ENCODE results near the gene DTHD1. TPM values are rescaled to one million over a fixed set of nuclear protein-coding genes. Genes with fewer than 3 reads are reported as not detected.

Gene DTHD1
- total RNA-seq, 1 experiment from 2014 or later, result not detected

DNA sequence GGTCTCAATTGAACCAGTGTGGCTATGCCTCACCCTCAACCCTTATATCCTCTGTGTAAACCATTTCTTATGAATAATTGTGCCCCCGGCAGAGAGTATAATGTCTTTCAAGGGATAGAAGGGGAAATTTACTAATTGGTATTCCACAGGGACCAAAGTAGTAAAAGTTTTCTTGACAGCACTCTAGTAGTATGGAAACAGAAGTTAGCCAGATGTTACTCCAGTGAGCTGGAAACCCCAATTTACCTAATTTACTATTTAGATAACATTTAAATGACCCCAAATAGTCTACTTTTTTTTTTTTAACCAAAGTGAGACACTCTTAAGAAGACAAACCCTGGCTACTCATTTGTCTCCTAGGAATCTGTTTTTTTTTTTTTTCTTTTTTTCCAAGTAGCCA is 32.3 kb downstream of the DTHD1 start:
- Histone ChIP-seq H3K79me2 (ENCODE audit: low read length) (no peaks in the 10 kb centered on the region), H3K9ac (ENCODE audit: low read length) (no peak overlapping the region), H2AFZ (ENCODE audit: low read length) (no peak overlapping the region), H3K27ac (ENCODE audit: low read length) (no peak overlapping the region), H3K4me2 (ENCODE audit: low read depth, low read length, poor library complexity, severe bottlenecking) (no peak overlapping the region), H3K4me3 (ENCODE audit: low read length) (no peak overlapping the region), H3K4me1 (ENCODE audit: low read length) (no peaks in the 10 kb centered on the region), H3K27me3 (ENCODE audit: low read length) (no peaks in the 10 kb centered on the region), H4K20me1 (ENCODE audit: insufficient read depth, low read depth, low read length) (no peaks in the 10 kb centered on the region), H3K9me3 (ENCODE audit: low read length) (peaks cover 9% of the 10 kb centered on the region; the same call in 1 of the 2 replicates), H3K36me3 (ENCODE audit: insufficient read depth, low read length) (no peaks in the 10 kb centered on the region), H3K9me2 (replicated peaks; ENCODE audit: insufficient read depth, low read length) (no peaks in the 10 kb centered on the region)
- no peak for DNase-seq

DNA sequence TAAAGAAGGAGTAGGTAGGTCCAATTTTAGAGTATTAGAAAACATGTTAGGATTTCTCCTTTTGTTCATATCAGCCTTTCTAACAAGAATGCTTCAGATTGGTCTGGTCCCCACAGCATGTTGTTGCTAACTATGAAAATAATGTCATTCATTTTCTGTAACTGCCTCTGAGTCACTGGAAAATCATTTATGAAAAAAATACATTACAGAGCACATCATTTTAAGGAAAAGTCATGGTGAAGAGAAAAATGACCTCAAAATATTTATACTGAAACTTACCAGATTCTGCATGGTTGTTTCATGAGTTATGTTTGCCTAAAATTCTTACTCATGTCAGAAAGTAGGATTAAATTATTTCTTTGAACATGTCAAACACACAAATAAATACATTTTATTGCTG is 35.2 kb downstream of the DTHD1 start:
- Histone ChIP-seq H3K79me2 (ENCODE audit: low read length) (no peaks in the 10 kb centered on the region), H3K27me3 (ENCODE audit: low read length) (no peaks in the 10 kb centered on the region), H3K9ac (ENCODE audit: low read length) (no peak overlapping the region), H3K4me3 (ENCODE audit: low read length) (no peak overlapping the region), H3K4me2 (ENCODE audit: low read depth, low read length, poor library complexity, severe bottlenecking) (no peak overlapping the region), H2AFZ (ENCODE audit: low read length) (no peak overlapping the region), H3K4me1 (ENCODE audit: low read length) (no peaks in the 10 kb centered on the region), H3K27ac (ENCODE audit: low read length) (no peak overlapping the region), H3K36me3 (ENCODE audit: insufficient read depth, low read length) (no peaks in the 10 kb centered on the region), H3K9me2 (replicated peaks; ENCODE audit: insufficient read depth, low read length) (no peaks in the 10 kb centered on the region), H4K20me1 (ENCODE audit: insufficient read depth, low read depth, low read length) (no peaks in the 10 kb centered on the region), H3K9me3 (ENCODE audit: low read length) (peaks cover 6% of the 10 kb centered on the region; the same call in 1 of the 2 replicates)
- DNase-seq, result no peak

DNA sequence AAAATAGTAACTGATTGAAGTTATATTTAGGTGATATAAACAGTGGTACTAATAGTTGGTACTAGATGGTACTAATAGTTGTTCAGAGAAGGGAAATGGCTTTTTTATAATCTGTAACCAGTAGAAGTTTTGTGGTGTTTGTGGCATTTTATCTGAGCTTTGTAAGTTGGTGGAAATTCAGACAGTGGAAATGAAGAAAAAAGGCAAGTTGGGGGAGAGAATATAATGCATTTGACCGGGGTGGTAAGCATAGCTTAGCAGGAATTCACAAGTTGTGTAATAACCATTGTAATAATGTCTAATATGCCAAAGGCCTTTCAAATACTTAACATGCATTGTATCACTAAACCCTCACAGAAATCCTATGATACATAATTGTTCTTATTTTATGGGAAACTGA is 36.3 kb downstream of the DTHD1 start:
- Histone ChIP-seq H3K36me3 (ENCODE audit: insufficient read depth, low read length) (no peaks in the 10 kb centered on the region), H3K4me2 (ENCODE audit: low read depth, low read length, poor library complexity, severe bottlenecking) (no peak overlapping the region), H2AFZ (ENCODE audit: low read length) (no peak overlapping the region), H3K9me2 (replicated peaks; ENCODE audit: insufficient read depth, low read length) (no peaks in the 10 kb centered on the region), H3K9ac (ENCODE audit: low read length) (no peak overlapping the region), H3K27me3 (ENCODE audit: low read length) (no peaks in the 10 kb centered on the region), H3K79me2 (ENCODE audit: low read length) (no peaks in the 10 kb centered on the region), H3K9me3 (ENCODE audit: low read length) (peaks cover 6% of the 10 kb centered on the region; the same call in 1 of the 2 replicates), H3K4me1 (ENCODE audit: low read length) (no peaks in the 10 kb centered on the region), H4K20me1 (ENCODE audit: insufficient read depth, low read depth, low read length) (no peaks in the 10 kb centered on the region), H3K27ac (ENCODE audit: low read length) (no peak overlapping the region), H3K4me3 (ENCODE audit: low read length) (no peak overlapping the region)
- no peak for DNase-seq

DNA sequence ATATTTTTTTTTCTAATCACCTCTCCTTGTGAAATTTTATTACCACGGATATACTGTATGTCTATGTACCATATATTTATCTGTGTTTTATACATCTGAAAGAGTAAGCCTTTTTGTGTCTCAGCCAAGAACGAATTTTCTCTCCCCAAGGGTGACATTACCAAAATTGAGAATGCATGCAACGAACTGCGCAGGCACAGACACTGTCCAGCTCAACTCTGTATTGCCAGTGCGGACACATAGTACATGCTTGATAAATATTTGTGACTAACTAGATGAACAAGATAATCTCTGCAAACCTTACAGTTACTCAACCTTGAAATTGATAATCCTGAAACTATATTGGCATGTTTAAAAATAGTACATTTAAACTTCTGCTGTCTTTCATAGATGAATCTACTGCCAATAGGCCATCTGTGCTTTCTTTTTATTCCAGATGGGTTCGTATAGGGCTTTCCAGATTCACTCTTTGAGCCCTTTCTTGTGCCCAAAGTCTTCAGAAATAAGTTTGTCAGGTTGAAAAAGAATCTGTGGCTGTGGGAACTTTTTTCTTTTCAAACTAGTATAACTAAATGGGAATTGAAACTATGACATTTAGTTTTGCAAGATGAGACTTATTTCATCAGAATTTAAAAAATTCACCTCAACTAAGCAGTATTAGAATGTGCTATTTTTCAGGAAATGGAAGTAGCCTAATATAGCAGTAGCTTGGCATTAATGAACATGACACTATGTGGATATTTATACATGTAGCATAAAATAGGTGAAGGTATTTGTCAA is 38.9 kb downstream of the DTHD1 start:
- Histone ChIP-seq H3K4me3 (ENCODE audit: low read length) (no peak overlapping the region), H3K9me2 (replicated peaks; ENCODE audit: insufficient read depth, low read length) (no peaks in the 10 kb centered on the region), H3K36me3 (ENCODE audit: insufficient read depth, low read length) (no peaks in the 10 kb centered on the region), H3K4me1 (ENCODE audit: low read length) (no peaks in the 10 kb centered on the region), H3K4me2 (ENCODE audit: low read depth, low read length, poor library complexity, severe bottlenecking) (no peak overlapping the region), H3K27me3 (ENCODE audit: low read length) (no peaks in the 10 kb centered on the region), H3K9me3 (ENCODE audit: low read length) (peaks cover 6% of the 10 kb centered on the region; the same call in 1 of the 2 replicates), H4K20me1 (ENCODE audit: insufficient read depth, low read depth, low read length) (no peaks in the 10 kb centered on the region), H3K27ac (ENCODE audit: low read length) (no peak overlapping the region), H3K9ac (ENCODE audit: low read length) (no peak overlapping the region), H3K79me2 (ENCODE audit: low read length) (no peaks in the 10 kb centered on the region), H2AFZ (ENCODE audit: low read length) (no peak overlapping the region)
- no peak for DNase-seq

DNA sequence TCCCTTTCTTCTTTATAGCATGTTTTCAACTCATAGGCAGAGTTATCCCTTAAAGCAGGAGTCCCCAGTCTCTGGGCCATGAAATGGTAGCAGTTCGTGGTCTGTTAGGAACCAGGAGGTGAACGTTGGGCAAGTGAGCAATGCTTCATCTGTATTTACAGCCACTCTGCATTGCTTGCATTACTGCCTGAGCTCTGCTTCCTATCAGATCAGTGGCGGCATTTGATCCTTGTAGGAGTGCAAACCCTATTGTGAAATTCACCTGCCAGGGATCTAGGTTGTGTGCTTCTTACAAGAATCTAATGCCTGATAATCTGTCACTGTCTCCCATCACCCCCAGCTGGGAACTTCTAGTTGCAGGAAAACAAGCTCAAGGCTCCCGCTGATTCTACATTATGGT is 39.8 kb downstream of the DTHD1 start:
- H3K79me2 ChIP-seq (ENCODE audit: low read length), result no peaks in the 10 kb centered on the region
- no peak overlapping the region for H2AFZ ChIP-seq (ENCODE audit: low read length)

DNA sequence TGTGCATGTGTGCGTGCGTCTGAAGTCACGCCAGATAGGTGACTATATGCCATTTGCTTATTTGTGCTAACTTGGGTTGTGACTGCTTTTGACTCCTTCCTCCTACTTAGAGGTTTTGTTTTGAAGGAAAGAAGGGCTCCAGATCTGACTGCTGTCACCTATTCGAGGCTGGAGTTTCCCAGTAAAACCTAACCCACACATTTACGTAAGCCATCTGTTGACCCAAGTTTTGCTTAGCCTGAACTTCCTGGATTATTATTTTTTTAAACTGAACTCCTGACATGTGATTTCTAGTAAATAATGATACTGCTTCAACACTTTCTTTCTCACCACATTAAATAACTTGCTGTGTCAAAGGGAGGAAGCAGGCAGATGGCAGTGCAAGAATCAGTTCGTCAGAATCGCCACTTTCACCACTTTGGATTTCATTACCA is 41.5 kb downstream of the DTHD1 start:
- H3K79me2 ChIP-seq (ENCODE audit: low read length), result no peaks in the 10 kb centered on the region
- no peak overlapping the region for H3K4me2 ChIP-seq (ENCODE audit: low read depth, low read length, poor library complexity, severe bottlenecking)
- peaks cover 2% of the 10 kb centered on the region; the same call in 1 of the 2 replicates for H3K9me3 ChIP-seq (ENCODE audit: low read length)
- H3K27me3 ChIP-seq (ENCODE audit: low read length), result no peaks in the 10 kb centered on the region
- no peak overlapping the region for H2AFZ ChIP-seq (ENCODE audit: low read length)
- no peaks in the 10 kb centered on the region for H3K9me2 ChIP-seq (replicated peaks; ENCODE audit: insufficient read depth, low read length)
- no peak overlapping the region for H3K27ac ChIP-seq (ENCODE audit: low read length)
- no peak overlapping the region for H3K9ac ChIP-seq (ENCODE audit: low read length)
- no peaks in the 10 kb centered on the region for H4K20me1 ChIP-seq (ENCODE audit: insufficient read depth, low read depth, low read length)
- DNase-seq, result no peak
- no peak overlapping the region for H3K4me3 ChIP-seq (ENCODE audit: low read length)
- no peaks in the 10 kb centered on the region for H3K36me3 ChIP-seq (ENCODE audit: insufficient read depth, low read length)
- no peaks in the 10 kb centered on the region for H3K4me1 ChIP-seq (ENCODE audit: low read length)

More for the DNA sequence above, 39.8 kb downstream of the DTHD1 start:
- Histone ChIP-seq H3K36me3 (ENCODE audit: insufficient read depth, low read length) (no peaks in the 10 kb centered on the region), H3K9me3 (ENCODE audit: low read length) (peaks cover 6% of the 10 kb centered on the region; the same call in 1 of the 2 replicates), H3K4me1 (ENCODE audit: low read length) (no peaks in the 10 kb centered on the region), H3K4me2 (ENCODE audit: low read depth, low read length, poor library complexity, severe bottlenecking) (no peak overlapping the region), H3K27ac (ENCODE audit: low read length) (no peak overlapping the region), H3K4me3 (ENCODE audit: low read length) (no peak overlapping the region), H4K20me1 (ENCODE audit: insufficient read depth, low read depth, low read length) (no peaks in the 10 kb centered on the region), H3K9ac (ENCODE audit: low read length) (no peak overlapping the region), H3K9me2 (replicated peaks; ENCODE audit: insufficient read depth, low read length) (no peaks in the 10 kb centered on the region), H3K27me3 (ENCODE audit: low read length) (no peaks in the 10 kb centered on the region)
- no peak for DNase-seq

DNA sequence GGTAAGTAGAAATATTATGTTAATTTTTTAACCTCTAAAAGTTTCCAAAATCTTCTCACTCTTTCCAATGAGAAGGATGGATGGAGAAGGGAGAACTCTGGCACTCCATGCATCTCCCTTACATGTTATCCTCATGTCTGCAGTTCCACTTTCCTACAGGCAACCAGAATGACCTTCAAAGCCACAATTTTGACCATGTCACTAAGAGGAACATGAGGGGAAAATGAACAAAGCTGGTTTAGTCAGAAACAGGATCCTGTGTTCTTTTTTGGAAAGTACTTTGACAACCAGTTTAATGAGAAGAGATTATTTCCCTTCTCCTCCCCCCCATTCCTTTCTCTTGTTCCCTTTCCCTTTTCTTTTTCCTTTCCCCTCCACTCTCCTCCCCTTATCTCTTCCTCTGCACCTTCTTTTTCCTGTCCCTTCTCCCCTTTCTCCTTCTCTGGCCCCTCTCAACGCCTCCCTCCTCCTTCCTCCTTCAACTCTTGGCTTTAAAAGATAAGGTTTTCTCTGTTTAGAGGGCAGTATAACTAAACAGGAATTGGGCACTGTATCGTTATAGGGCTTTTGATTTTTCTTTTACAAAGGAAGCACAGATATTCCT is 42.5 kb downstream of the DTHD1 start:
- Histone ChIP-seq H3K4me2 (ENCODE audit: low read depth, low read length, poor library complexity, severe bottlenecking) (no peak overlapping the region), H3K79me2 (ENCODE audit: low read length) (no peaks in the 10 kb centered on the region), H3K4me3 (ENCODE audit: low read length) (no peak overlapping the region), H3K27ac (ENCODE audit: low read length) (no peak overlapping the region), H3K9me3 (ENCODE audit: low read length) (no peaks in the 10 kb centered on the region), H3K36me3 (ENCODE audit: insufficient read depth, low read length) (no peaks in the 10 kb centered on the region), H3K4me1 (ENCODE audit: low read length) (no peaks in the 10 kb centered on the region), H2AFZ (ENCODE audit: low read length) (no peak overlapping the region), H3K9ac (ENCODE audit: low read length) (no peak overlapping the region), H3K27me3 (ENCODE audit: low read length) (no peaks in the 10 kb centered on the region), H4K20me1 (ENCODE audit: insufficient read depth, low read depth, low read length) (no peaks in the 10 kb centered on the region), H3K9me2 (replicated peaks; ENCODE audit: insufficient read depth, low read length) (no peaks in the 10 kb centered on the region)
- DNase-seq, result no peak

DNA sequence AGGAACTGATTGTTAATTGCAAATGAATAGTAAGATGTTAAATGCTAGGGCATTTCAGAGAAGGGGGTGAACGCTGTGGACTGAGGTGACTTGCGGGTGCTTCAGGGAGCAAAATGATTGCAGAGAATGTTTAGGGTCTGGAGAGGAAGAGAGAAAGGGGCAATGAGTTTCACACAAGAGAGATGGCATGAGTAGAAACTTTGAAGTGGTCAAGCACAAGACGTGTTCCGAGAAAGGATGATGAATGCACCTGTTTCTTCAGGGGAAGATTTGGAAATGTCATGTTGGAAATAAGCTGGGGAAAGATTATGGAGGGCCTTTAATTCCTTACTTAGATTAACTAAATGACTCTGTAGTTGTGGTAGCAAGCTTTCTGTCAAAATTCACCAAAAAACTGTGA is 43.4 kb downstream of the DTHD1 start:
- Histone ChIP-seq H3K27ac (ENCODE audit: low read length) (no peak overlapping the region), H3K4me1 (ENCODE audit: low read length) (no peaks in the 10 kb centered on the region), H3K4me2 (ENCODE audit: low read depth, low read length, poor library complexity, severe bottlenecking) (no peak overlapping the region), H3K36me3 (ENCODE audit: insufficient read depth, low read length) (no peaks in the 10 kb centered on the region), H3K9me2 (replicated peaks; ENCODE audit: insufficient read depth, low read length) (no peaks in the 10 kb centered on the region), H2AFZ (ENCODE audit: low read length) (no peak overlapping the region), H3K9me3 (ENCODE audit: low read length) (no peaks in the 10 kb centered on the region), H3K79me2 (ENCODE audit: low read length) (no peaks in the 10 kb centered on the region), H3K27me3 (ENCODE audit: low read length) (no peaks in the 10 kb centered on the region), H4K20me1 (ENCODE audit: insufficient read depth, low read depth, low read length) (no peaks in the 10 kb centered on the region), H3K9ac (ENCODE audit: low read length) (no peak overlapping the region), H3K4me3 (ENCODE audit: low read length) (no peak overlapping the region)
- DNase-seq, result no peak
